Transverse colon (tissue), 3 donors: Measurements from ENCODE around the gene CD276.

Experiments
- EP300 ChIP-seq: sonication (generic); formaldehyde crosslinking; IDR thresholded peaks from one replicate; pipeline ENCODE4 v1.6.1; 2017; ENCODE audit warnings: antibody characterized with exemption, low read depth
- TF ChIP-seq, protein P1 (sequence below), 5 experiments: fragments of 200-600 bp in 3 of 5; fragments of 450-650 bp in 2 of 5; sonication (generic) in 3 of 5; IDR thresholded peaks; 1 replicate in 2 of 5; 2 replicates in 3 of 5; pipeline ENCODE4 v1.5.1; 2016 to 2017; ENCODE audit warnings: antibody characterized with exemption in 5 of 5, inconsistent platforms in 3 of 5, mild to moderate bottlenecking in 2 of 5, moderate library complexity in 1 of 5

DNA sequence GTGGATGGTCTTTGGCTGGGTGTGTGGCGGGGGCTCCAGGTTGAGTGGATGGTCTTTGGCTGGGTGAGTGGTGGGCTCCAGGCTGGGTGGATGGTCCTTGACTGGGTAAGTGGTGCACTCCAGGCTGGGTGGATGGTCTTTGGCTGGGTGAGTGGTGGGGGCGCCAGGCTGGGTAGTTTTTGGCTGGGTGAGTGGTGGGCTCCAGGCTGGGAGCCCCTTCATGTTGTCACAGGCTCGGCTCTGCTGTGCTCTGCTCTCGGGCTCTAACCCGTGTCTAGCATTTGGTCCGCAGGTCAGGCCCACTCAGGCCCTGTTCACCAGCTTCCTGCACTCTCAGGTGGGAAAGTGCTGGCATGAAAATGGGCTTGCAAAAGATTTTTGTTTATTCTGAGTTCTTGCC is 25.1 kb downstream of the CD276 start:
- TF ChIP-seq, protein P1, sequence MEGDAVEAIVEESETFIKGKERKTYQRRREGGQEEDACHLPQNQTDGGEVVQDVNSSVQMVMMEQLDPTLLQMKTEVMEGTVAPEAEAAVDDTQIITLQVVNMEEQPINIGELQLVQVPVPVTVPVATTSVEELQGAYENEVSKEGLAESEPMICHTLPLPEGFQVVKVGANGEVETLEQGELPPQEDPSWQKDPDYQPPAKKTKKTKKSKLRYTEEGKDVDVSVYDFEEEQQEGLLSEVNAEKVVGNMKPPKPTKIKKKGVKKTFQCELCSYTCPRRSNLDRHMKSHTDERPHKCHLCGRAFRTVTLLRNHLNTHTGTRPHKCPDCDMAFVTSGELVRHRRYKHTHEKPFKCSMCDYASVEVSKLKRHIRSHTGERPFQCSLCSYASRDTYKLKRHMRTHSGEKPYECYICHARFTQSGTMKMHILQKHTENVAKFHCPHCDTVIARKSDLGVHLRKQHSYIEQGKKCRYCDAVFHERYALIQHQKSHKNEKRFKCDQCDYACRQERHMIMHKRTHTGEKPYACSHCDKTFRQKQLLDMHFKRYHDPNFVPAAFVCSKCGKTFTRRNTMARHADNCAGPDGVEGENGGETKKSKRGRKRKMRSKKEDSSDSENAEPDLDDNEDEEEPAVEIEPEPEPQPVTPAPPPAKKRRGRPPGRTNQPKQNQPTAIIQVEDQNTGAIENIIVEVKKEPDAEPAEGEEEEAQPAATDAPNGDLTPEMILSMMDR (IDR thresholded peaks at IDR 0.05) = no peak
- TF ChIP-seq EP300 = no peak
